NCI-H2227 treated with DMSO at 0.1 percent for 48 hours (cell line): ENCODE results near the gene TRIOBP.
"Not testable (repeated sequence)": the region's sequence is repeated elsewhere in the genome, so short reads cannot be mapped to it uniquely, and the experiment has no call there.

Experiments used
- DNase-seq: peaks from one replicate; lab custom pipeline; 2025; lab: John Stamatoyannopoulos, UW

TRIOBP gene, protein sequence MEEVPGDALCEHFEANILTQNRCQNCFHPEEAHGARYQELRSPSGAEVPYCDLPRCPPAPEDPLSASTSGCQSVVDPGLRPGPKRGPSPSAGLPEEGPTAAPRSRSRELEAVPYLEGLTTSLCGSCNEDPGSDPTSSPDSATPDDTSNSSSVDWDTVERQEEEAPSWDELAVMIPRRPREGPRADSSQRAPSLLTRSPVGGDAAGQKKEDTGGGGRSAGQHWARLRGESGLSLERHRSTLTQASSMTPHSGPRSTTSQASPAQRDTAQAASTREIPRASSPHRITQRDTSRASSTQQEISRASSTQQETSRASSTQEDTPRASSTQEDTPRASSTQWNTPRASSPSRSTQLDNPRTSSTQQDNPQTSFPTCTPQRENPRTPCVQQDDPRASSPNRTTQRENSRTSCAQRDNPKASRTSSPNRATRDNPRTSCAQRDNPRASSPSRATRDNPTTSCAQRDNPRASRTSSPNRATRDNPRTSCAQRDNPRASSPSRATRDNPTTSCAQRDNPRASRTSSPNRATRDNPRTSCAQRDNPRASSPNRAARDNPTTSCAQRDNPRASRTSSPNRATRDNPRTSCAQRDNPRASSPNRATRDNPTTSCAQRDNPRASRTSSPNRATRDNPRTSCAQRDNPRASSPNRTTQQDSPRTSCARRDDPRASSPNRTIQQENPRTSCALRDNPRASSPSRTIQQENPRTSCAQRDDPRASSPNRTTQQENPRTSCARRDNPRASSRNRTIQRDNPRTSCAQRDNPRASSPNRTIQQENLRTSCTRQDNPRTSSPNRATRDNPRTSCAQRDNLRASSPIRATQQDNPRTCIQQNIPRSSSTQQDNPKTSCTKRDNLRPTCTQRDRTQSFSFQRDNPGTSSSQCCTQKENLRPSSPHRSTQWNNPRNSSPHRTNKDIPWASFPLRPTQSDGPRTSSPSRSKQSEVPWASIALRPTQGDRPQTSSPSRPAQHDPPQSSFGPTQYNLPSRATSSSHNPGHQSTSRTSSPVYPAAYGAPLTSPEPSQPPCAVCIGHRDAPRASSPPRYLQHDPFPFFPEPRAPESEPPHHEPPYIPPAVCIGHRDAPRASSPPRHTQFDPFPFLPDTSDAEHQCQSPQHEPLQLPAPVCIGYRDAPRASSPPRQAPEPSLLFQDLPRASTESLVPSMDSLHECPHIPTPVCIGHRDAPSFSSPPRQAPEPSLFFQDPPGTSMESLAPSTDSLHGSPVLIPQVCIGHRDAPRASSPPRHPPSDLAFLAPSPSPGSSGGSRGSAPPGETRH (N-terminal part only)

DNA sequence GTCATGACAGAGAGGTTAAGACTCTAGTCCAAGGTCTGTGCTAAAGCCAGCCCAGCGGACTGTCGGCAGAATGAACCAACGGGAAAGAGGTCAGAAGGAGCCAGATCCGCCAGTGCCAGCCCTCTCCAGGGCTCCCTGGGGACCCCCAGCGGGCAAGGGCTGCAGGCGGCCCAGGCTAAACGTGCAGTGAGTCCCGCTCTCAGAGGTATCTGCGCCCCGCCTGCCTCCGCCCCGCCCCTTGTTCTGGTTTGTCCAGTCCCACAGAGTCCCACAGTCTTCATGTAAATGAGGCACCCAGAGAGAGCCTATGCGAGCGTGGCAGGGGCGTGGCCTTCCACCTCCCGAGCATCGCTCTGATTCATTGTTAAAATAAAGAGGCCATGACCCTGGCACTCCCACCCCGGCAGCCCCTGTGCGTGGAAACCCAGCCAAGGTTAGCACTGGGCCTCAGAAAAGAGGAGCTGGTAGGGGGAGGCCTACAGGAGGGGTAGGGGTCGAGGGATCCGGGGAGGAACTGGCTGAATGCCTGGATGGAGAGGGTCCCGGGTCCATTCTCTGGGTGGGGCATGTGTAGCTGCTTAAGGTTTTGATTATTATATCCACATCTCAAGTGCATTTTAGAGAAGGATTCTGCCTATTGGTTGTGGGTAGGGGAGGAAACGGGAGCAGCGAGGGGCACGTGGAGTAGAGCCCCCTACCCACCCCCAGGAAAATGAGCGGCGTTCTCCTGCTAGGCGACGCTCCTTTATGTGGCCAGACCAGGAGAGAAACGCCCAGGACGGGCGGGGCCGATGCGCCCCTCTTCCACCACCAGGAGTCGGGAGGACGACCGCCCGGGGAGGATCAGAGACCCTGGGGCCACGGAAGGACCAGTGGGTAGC is at the start of gene TRIOBP:
Gene TRIOBP, plus strand, starts transcription at position 392 of the 881 bp plus-strand sequence. CDS start 4,318 bp downstream, outside the sequence.
- DNase-seq = peak; percentile 87

DNA sequence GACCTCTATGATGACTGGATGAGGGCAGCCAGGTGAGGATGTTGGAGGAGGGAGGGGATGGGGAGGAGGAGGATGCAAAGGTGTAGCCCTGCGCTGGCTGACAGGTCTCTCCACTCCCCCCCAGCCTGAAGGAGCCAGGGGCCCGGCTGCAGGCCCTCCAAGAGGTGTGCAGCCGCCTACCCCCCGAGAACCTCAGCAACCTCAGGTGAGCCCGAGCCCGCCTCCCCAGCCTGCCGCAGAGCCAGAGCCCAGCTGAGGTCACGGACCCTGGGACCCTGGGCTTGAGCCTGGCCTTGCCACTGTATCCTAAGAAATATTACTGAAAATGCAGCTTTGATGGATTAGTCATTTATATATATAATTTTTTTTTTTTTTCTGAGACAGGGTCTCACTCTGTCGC is 49.5 kb upstream of the TRIOBP start:
- no peak for DNase-seq

DNA sequence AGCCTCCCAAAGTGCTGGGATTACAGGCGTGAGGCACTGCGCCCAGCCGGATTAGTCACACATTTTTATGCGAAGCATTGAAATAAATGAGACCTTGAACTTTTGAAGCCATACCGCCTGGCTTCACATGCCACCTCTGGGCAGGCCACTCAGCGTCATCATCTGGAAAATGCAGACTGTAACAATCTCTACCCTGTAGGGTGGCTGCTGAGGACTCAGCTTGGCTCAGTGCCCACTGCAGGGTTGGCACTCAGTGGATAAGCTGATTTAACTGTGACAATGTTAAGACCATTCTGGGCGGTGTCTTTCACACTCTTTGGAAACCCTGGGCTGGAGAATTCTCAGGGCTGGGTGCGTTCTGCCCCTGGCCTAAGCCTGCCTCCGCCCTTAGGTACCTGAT is 48.9 kb upstream of the TRIOBP start:
- DNase-seq = no peak

DNA sequence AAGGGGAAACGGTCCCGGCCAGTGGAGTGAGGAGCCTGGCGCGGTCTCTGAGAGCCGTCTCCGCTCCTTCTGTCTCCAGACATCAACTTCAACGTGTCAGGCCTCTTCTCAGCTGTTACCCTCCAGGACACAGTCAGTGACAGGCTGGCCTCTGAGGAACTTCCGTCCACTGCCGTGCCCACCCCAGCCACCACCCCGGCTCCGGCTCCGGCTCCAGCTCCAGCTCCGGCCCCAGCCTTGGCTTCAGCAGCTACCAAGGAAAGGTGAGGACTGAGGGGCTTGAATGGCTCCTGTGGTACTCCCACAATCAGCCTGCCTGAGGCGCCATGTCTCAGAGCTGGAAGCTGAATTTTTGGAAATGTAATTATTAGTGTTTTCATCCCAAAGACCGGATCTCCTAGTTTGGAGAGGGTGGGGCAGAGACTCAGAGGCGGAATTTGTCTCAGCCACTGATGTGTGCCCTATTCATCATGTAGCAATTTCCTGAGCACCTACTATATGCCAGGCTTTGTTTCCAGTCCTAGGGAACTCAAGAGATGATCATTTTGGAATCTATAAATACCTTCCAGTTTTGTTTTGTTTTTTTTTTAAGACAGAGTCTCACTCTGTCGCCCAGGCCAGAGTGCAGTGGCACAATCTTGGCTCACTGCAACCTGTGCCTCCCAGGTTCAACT is 46.2 kb upstream of the TRIOBP start:
- DNase-seq = no peak

DNA sequence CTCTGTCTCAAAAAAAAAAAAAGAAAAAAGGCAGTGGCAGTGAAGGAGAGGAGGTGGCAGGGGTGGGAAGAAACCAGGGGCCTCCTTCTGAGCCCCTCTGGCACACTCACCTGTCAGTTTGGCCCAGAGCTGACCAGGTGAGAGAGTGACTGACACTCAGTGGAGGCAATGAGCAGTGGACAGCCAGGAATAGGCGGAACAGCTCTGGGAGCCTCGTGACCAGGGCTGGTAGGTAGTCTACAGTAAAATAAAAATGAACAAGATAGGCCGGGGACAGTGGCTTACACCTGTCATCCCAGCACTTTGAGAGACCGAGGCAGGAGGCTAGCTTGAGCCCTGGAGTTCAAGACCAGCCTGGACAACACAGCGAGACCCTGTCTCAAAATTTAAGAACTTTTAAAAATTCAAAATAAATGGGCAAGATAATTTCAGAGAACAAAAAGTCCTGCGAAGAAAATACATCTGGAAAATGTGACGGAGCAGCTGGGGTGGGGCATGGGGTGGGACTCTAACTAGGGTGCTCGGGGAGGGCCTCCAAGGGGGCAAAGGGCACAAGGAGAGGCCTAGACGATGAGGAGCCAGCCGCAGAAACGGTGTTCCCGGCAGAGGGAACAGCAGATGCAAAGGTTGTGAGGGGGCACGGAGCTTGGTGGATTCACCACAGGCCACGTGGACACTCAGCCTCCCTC is 42.1 kb upstream of the TRIOBP start:
- DNase-seq = no peak

DNA sequence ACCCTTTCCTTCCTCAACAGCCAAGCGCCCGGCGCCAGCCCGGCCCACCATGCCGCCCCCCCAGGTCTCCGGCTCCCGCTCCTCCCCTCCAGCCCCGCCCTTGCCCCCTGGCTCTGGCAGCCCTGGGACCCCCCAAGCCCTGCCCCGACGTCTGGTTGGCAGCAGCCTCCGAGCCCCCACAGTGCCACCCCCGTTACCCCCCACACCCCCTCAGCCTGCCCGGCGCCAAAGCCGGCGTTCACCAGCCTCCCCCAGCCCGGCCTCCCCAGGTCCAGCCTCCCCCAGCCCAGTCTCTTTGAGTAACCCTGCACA is 41.6 kb upstream of the TRIOBP start:
- no peak for DNase-seq

DNA sequence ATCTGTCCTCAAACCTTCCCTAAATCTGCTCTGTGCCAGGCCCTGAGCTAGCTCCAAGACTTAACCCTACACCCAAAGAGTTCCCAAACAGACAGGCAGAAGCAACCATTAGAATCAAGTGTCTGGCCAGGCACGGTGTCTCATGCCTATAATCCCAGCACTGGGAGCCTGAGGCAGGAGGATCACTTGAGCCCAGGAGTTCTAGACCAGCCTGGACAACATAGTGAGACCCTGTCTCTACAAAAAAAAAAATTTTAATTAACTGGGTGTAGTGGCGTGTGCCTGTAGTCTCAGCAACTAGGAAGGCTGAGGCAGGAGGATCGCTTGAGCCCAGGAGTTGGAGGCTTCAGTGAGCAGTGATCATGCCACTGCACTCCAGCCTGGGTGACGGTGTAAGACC is 40.3 kb upstream of the TRIOBP start:
- not testable (repeated sequence) for DNase-seq

DNA sequence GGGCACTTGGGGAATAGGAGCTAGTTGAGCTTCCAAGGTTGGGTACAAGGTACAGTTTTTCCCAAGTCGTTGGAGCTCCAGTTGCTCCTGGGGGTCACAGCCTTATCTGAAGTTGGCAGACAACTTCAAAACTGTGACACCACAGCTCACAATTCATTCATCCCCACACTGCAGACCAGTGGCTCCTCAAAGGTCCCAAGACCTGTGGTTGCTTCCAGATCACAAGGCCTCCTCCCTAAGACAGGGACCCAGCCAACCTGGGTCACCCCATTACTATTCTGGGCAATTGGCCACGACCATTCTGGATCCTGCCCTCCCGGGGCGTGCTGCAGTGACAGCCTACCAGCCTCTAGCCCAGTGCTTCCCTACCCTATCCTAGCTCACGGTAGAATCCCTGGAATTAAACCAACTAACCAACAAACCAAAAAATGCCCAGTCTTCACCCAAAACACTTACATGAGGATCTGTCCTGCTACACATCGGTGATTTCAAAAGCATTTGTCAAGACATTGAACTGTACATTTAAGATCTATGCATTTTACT is 39.2 kb upstream of the TRIOBP start:
- DNase-seq = no peak

DNA sequence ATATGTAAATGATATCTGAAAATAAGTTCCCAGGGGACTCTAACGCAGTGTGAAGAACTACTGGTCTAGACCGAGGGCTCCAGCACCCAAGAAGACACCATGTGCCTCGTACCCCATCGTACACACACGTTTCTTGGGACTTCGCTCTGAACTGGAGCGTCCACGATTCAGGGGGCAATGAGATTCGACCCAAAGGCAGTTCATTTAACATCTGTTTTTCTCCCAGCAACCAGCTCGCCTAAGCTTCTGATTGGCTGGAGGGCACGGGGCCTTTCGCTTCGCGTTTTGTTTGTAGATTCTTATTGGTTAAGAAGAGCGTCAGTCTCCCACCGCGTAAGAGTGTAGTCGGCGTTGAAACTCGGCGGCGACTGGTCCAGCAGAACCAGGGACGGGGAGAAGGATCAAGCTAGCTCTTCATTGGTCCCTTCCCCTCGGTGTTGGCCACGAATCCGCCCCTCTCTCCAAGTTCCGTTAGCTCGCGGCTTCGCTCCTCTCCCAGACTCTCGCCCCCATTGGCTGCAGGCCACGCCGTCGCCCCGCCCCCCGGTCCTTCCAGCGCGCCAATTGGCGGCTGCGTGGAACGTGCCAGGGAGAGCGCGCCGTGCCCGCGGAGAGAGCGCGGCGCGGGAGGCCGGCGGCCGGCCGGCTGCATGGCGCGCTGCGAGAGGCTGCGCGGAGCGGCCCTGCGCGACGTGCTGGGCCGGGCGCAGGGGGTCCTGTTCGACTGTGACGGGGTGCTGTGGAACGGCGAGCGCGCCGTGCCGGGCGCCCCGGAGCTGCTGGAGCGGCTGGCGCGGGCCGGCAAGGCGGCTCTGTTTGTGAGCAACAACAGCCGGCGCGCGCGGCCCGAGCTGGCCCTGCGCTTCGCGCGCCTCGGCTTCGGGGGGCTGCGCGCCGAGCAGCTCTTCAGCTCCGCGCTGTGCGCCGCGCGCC is 38.4 kb upstream of the TRIOBP start, which contains the start of gene PDXP:
Gene PDXP, plus strand, starts transcription at position 591 of the 933 bp plus-strand sequence. Its CDS starts 60 bp downstream, at position 651.
- peak; percentile 97 for DNase-seq

DNA sequence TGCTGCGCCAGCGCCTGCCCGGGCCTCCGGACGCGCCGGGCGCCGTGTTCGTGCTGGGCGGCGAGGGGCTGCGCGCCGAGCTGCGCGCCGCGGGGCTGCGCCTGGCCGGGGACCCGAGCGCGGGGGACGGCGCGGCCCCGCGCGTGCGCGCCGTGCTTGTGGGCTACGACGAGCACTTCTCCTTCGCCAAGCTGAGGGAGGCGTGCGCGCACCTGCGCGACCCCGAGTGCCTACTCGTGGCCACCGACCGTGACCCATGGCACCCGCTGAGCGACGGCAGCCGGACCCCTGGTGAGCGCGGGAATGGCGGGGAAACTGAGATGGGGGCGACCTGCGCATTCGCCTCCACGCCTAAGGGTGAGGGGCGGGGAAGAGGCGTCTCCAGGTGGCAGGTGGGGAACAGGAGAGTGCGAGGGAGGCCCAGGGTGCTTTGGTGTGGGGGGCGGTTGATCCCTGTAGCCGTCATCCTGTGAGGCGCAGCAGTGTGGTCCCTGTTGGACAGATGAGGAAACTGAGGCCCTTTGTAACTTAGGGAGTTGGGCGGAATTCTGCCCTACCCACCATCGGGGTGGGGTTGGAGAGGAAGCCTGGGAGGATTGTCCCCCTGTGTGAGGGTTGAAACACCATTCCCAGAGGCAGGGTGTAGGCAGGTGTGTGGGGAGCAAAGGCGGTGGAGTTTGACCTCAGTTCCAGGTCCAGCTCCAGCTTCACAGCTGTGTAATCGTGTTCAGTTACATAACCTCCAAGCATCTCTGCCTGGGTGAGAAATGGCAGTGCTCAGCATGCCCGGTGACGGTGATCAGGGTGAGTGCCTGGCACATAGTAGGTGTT is 37.6 kb upstream of the TRIOBP start:
- no peak for DNase-seq

DNA sequence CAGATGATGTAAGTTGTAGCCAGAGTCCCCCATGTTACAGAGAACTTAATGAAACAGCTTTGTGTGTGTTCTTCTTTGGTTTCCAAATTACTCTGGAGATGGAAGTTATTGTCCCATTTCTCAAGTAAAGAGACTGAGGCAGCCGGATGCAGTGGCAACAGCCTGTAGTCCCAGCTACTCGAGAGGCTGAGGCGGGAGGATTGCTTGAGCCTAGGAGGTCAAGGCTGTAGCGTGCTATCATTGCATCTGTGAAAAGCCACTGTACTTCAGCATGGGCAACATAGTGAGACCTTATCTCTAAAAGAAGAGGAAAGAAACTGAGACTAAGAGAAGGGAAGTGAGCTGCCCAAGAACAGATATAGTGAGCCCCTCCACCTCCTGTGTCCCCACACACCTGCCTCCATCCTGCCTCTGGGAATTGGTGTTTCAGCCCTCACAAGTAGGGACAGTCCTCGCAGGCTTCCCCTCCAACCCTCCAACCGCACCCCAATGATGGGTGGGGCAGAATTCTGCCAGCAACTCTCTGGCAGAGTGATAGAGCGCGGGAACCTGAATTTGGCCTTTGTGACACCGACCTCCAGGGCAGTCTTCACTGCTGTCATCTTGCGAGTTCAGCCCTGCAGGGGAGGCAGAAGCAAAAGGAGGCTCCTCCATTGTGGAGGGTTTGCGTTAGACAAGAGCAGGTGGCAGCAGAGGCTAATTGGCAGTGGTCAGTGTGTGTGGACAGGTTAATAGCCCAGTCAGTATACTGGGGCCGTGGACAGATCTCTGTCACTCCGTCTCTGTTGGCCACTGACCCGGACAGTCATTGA is 36.7 kb upstream of the TRIOBP start:
- no peak for DNase-seq

DNA sequence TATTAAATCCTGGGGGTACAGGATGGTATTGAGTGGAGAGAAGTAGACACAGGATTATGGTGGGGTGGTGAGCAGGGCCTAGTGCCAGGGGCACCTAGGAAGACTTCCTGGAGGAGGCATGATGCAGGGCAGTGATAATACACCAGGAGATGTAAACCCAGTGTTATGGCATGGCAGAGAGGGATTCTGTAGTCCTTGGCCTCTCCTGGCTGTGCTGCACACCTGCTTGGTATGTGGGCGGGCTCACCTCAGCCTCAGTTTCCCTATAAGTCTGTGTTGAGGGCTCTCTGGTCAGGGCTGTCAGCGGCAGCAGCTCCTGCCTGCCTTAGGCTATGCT is 36.2 kb upstream of the TRIOBP start:
- no peak for DNase-seq

DNA sequence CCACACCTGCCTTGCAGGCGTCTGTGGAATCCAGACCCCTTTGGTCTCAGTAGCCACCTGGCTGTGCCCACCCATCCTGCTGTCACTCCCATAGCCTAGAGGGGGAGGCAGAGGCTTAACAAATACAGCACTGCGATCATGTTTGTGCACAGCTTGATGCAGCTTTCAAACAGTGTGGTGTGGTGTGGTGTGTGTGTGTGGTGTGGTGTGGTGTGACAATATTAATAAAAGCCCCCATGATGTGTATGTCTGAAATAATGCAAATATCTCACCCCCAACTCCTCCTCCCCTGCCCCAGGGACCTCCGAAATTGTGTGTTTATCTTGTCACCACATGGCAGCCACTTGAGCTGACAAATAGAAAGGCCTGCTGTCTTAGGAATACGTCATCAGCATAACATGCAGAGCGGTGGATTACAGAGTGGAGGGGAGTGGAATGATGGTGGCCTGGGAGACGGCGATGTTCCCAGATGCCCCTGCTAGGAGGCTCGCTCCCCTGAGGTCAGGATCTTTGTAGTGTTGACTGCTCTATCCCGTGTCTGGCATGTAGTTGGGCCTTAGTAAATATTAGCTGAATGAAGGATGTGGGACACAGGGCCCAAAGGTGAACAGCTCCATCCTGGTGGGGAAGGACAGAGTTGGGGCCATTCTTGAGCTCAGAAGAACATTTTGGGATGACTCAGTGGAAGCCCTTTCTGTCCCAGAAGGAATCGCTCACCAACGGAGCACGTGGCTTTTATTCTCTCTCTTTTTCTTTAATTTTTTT is 35.5 kb upstream of the TRIOBP start:
- peak; percentile 56 for DNase-seq

DNA sequence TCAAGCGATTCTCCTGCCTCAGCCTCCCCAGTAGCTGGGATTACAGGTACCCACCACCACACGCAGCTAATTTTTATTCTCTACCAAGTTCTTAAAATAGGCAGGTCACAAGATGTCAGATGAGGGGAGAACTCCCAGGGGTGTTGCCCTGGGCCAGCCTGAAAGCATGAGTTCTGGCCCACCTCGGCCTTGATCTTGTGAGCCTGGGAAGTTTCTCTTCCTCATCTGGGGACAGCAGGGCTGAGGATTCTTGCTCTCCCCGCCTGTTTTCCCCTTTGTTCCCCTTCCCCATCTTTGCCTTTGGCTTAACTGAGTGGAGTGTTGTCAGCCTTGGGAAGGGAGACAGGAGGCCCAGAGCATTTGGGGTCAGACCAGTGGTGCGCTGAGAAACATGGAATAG is 34.8 kb upstream of the TRIOBP start:
- DNase-seq = no peak

DNA sequence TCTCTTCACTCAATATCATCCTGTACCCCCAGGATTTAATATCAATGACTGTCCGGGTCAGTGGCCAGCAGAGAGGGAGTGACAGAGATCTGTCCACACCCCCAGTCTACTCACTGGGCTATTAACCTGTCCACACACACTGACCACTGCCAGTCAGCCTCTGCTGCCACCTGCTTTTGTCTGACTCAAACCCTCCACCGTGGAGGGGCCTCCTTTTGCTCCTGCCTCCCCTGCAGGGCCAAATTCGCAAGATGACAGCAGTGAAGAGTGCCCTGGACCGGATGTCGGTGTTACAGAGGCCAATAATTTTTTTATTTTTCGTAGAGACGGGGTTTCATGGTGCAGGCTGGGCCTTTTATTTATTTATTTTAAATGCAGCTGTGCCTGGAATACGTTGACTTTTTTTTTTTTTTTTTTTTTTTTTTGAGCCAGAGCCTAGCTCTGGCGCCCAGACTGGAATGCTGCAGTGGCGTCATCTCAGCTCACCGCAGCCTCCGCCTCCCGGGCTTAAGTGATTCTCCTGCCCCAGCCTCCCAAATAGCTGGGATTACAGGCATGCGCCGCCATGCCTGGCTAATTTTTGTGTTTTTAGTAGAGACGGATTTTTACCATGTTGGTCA is 33.2 kb upstream of the TRIOBP start:
- DNase-seq = no peak
